ENCODE measurements around the gene RFX4. TPM values are rescaled to one million over a fixed set of nuclear protein-coding genes. Genes with fewer than 3 reads are reported as not detected.

The RFX4 gene
- total RNA-seq, 3 donors from 2014 or later = not detected

DNA sequence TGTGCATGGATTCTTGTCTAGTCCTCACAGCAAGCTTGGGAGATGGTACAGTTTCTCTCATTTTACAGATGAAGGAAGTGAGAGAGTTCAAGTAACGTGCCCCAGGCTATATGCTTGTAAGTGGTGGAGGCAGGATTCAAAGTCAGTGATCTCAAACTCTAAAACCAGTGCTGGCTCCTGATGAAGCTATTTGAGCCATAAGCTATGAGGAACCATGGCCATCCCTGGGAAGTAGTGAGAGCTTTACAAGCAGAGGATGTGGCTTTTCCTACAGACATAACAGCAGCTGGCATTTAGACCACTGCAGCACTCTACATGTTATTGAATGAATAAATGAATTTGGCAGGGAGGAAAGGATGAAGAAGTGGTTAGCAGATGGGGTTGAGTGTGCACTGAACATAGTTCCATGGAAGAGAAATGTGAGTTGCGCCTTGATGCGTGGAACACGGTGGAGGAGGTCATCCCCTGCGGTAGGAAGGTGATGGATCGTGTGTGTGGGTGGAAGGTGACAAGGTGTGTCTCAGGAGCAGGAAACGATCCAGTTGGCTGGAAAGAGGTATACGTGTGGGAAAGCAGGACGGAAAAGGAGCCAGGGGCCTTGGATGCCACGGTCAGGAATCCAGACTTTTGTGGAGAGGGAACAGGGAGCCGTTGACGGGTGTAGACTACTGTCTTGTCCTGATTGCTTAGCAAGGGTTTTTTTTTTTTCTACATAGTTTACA, 65.2 kb downstream of the RFX4 start:
- no peak for DNase-seq
- Mint-ChIP-seq H3K36me3 (ENCODE audit: insufficient read depth) (no peaks in the 10 kb centered on the region), H3K4me1 (ENCODE audit: low read depth) (no peaks in the 10 kb centered on the region), H3K4me3 (no peak overlapping the region), H3K9me3 (no peaks in the 10 kb centered on the region), H3K27me3 (ENCODE audit: low read depth) (peaks cover 6% of the 10 kb centered on the region)
- ATAC-seq = no peak

DNA sequence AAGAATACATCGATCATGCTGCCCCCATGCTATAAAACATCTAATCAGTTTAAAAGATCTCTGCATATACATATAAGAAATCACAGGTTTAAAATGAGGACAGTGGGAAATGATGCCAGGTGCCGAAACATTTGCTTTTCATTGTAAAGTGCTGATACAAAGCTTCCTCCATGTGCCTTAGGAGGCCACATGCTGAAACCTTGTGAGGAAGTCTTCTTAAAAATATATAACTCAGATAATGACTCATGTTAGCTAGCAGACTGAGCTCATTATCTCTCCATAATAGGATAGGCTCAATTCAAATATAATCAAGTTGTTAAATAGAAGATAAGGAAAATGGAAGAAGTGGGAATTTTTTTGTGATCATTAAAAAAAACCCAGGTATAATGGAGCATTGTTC, 65.9 kb downstream of the RFX4 start:
- Mint-ChIP-seq H3K27me3 (ENCODE audit: low read depth) (peaks cover 3% of the 10 kb centered on the region), H3K36me3 (ENCODE audit: insufficient read depth) (no peaks in the 10 kb centered on the region), H3K4me1 (ENCODE audit: low read depth) (no peaks in the 10 kb centered on the region), H3K9me3 (no peaks in the 10 kb centered on the region), H3K4me3 (no peak overlapping the region)
- DNase-seq = no peak
- no peak for ATAC-seq

DNA sequence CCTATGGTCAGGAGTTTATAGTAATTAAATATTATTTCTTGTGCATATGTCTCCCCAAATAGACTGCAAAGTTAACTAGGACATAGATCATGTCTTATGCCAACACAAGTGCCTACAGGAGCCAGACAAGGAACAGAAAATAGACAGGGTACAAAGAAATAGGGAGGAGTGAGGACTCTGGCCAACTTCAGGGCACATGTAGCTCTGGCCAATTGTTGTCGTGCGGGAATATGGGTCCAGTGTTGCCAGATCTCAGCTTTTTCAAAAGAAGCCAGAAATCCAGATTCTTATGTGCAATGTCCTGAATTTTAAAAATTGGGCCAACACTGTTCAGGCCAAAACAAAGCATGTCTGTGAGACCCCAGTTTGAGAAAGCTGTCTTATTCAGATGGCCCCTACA, 68.7 kb downstream of the RFX4 start:
- DNase-seq = no peak
- peaks cover 6% of the 10 kb centered on the region for H3K27me3 Mint-ChIP-seq (ENCODE audit: low read depth)
- H3K36me3 Mint-ChIP-seq (ENCODE audit: insufficient read depth) = no peaks in the 10 kb centered on the region
- no peaks in the 10 kb centered on the region for H3K4me1 Mint-ChIP-seq (ENCODE audit: low read depth)
- ATAC-seq = no peak
- H3K4me3 Mint-ChIP-seq = no peak overlapping the region
- H3K9me3 Mint-ChIP-seq = no peaks in the 10 kb centered on the region

- peaks cover 13% of the 10 kb centered on the region for H3K27me3 Mint-ChIP-seq (ENCODE audit: low read depth)
- H3K36me3 Mint-ChIP-seq (ENCODE audit: insufficient read depth) = no peaks in the 10 kb centered on the region
- ATAC-seq (no peak), DNase-seq (no peak)
- H3K4me1 Mint-ChIP-seq (ENCODE audit: low read depth) = no peaks in the 10 kb centered on the region
- H3K4me3 Mint-ChIP-seq = no peak overlapping the region
- no peaks in the 10 kb centered on the region for H3K9me3 Mint-ChIP-seq
These were observed 69.8 kb downstream of the RFX4 start for GRCh38 chr12:106652510-106653015.

- no peak for ATAC-seq
These were observed 72.8 kb downstream of the RFX4 start for GRCh38 chr12:106655577-106655976.

GRCh38 chr12:106657488-106657887, 74.7 kb downstream of the RFX4 start:
- H3K36me3 Mint-ChIP-seq (ENCODE audit: insufficient read depth) = no peaks in the 10 kb centered on the region
- ATAC-seq = no peak
- H3K9me3 Mint-ChIP-seq = peaks cover 14% of the 10 kb centered on the region
- no peak for DNase-seq
- H3K4me3 Mint-ChIP-seq = no peak overlapping the region
- H3K4me1 Mint-ChIP-seq (ENCODE audit: low read depth) = no peaks in the 10 kb centered on the region
- H3K27me3 Mint-ChIP-seq (ENCODE audit: low read depth) = peaks cover 16% of the 10 kb centered on the region

More at GRCh38 chr12:106655577-106655976, 72.8 kb downstream of the RFX4 start:
- no peaks in the 10 kb centered on the region for H3K4me1 Mint-ChIP-seq (ENCODE audit: low read depth)
- H3K27me3 Mint-ChIP-seq (ENCODE audit: low read depth) = peaks cover 16% of the 10 kb centered on the region
- H3K9me3 Mint-ChIP-seq = peaks cover 5% of the 10 kb centered on the region
- no peaks in the 10 kb centered on the region for H3K36me3 Mint-ChIP-seq (ENCODE audit: insufficient read depth)
- DNase-seq = no peak
- no peak overlapping the region for H3K4me3 Mint-ChIP-seq

- no peaks in the 10 kb centered on the region for H3K36me3 Mint-ChIP-seq (ENCODE audit: insufficient read depth)
These were observed 80.6 kb downstream of the RFX4 start for GRCh38 chr12:106663385-106663784.

GRCh38 chr12:106669216-106669615, 86.4 kb downstream of the RFX4 start:
- ATAC-seq (no peak), DNase-seq (no peak)
- Mint-ChIP-seq H3K4me1 (ENCODE audit: low read depth) (no peaks in the 10 kb centered on the region), H3K4me3 (no peak overlapping the region), H3K36me3 (ENCODE audit: insufficient read depth) (no peaks in the 10 kb centered on the region), H3K9me3 (peaks cover 9% of the 10 kb centered on the region), H3K27me3 (ENCODE audit: low read depth) (peaks cover 36% of the 10 kb centered on the region)

More at GRCh38 chr12:106663385-106663784, 80.6 kb downstream of the RFX4 start:
- ATAC-seq (no peak), DNase-seq (no peak)
- Mint-ChIP-seq H3K4me3 (no peak overlapping the region), H3K27me3 (ENCODE audit: low read depth) (peaks cover 4% of the 10 kb centered on the region), H3K9me3 (peaks cover 34% of the 10 kb centered on the region), H3K4me1 (ENCODE audit: low read depth) (no peaks in the 10 kb centered on the region)

DNA sequence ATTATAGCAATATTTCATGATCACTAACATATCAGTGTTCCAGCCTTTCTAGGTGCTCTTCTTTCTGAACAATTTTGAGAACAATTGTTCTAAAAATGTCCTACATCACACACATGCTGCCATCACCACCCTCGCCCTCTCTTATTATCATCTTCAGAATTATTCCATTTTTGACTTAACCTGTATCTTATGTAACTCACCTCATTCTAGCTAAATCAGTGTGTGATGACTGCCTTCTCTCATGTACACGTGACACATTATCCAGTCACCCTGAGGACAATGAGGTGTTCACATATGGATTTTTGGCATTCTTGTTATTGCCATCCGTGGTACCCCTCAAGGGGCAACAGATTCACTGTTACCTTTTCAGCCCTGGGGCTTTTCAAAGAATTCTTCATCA, 87.3 kb downstream of the RFX4 start:
- Mint-ChIP-seq H3K36me3 (ENCODE audit: insufficient read depth) (no peaks in the 10 kb centered on the region), H3K9me3 (no peaks in the 10 kb centered on the region), H3K27me3 (ENCODE audit: low read depth) (peaks cover 42% of the 10 kb centered on the region), H3K4me3 (no peak overlapping the region), H3K4me1 (ENCODE audit: low read depth) (no peaks in the 10 kb centered on the region)
- DNase-seq (no peak), ATAC-seq (no peak)

GRCh38 chr12:106671840-106672239, 89.0 kb downstream of the RFX4 start:
- no peak overlapping the region for H3K4me3 Mint-ChIP-seq
- DNase-seq = no peak
- peaks cover 48% of the 10 kb centered on the region for H3K27me3 Mint-ChIP-seq (ENCODE audit: low read depth)

DNA sequence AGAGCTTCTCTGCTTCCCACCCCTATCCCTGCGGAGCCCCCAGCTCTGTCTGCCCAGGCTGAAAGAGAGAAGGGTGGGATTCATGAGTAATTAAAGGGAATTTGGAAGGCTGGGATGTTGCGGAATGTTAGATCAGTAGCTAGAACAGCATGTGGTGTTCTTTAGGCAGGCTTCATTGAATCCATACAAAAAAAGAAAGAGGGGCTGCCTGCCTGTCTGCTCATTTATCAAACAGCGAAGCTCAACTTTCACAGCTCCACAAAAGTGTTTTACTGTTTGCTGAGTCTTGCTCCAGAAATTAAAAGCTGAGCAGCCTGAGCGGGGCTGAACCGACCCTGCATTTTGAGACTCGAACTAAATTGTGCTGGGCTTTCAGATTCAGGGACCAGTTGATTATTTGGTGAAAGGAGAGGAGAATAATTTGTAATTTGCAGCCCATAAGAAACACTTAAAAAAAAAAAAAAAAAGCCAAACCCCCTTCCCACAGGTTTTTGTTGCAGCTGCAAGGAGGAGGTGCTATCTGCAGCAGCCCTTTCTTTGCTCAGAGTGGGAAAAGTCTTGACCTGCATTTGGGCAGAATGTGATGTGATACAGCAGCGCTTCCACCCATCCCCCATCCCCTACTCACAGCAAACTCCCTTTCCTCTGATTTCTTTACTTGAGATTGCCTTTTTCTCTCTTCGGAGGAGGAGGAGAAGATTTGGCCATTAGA, 89.7 kb downstream of the RFX4 start:
- DNase-seq (no peak), ATAC-seq (no peak)
- no peaks in the 10 kb centered on the region for H3K9me3 Mint-ChIP-seq
- no peaks in the 10 kb centered on the region for H3K36me3 Mint-ChIP-seq (ENCODE audit: insufficient read depth)
- no peak overlapping the region for H3K4me3 Mint-ChIP-seq
- H3K4me1 Mint-ChIP-seq (ENCODE audit: low read depth) = no peaks in the 10 kb centered on the region
- H3K27me3 Mint-ChIP-seq (ENCODE audit: low read depth) = peaks cover 48% of the 10 kb centered on the region

More at GRCh38 chr12:106671840-106672239, 89.0 kb downstream of the RFX4 start:
- H3K9me3 Mint-ChIP-seq = no peaks in the 10 kb centered on the region
- H3K4me1 Mint-ChIP-seq (ENCODE audit: low read depth) = no peaks in the 10 kb centered on the region
- no peaks in the 10 kb centered on the region for H3K36me3 Mint-ChIP-seq (ENCODE audit: insufficient read depth)
- no peak for ATAC-seq

GRCh38 chr12:106673141-106673540, 90.3 kb downstream of the RFX4 start:
- DNase-seq = no peak
- Mint-ChIP-seq H3K4me1 (ENCODE audit: low read depth) (no peaks in the 10 kb centered on the region), H3K36me3 (ENCODE audit: insufficient read depth) (no peaks in the 10 kb centered on the region), H3K9me3 (no peaks in the 10 kb centered on the region), H3K27me3 (ENCODE audit: low read depth) (peaks cover 48% of the 10 kb centered on the region), H3K4me3 (no peak overlapping the region)
- ATAC-seq = no peak

DNA sequence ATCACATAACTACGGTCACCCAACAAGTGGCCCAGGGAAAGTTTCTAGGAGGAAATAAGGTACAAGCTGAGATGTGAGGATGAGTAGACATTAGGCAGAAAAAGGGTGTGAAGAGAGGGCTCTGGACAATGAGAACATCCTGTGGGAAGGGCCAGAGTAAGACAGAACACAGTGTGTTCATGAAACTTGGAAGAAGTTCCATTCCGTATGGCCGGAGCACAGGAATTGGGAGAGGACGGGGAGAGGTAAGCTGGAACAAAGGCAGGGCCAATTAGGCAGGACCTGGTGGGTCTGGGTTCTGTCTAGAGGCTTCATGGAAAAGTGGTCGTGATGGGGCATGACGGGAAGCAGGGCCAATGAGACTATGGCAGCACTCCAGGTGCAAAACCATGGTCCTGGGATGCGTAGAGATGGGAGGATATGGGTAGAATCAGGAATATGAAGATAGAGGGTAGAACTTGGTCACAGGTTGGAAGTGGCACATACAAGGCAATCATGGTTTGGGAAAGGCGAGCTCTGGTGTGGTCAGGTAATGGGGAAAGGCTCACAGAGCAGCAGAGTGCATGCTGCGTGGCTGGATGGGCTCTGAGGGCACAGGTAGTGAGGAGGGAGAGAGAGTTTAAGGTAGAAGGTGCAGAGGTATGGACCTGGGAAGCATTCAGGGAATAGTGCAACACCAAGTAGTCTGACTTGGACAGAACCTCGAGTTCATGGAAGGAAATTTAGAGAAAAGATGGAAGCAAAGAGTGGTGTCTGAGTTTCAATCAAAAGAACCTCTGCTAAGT, 93.0 kb downstream of the RFX4 start:
- DNase-seq (no peak), ATAC-seq (no peak)
- Mint-ChIP-seq H3K36me3 (ENCODE audit: insufficient read depth) (no peaks in the 10 kb centered on the region), H3K27me3 (ENCODE audit: low read depth) (peaks cover 35% of the 10 kb centered on the region), H3K9me3 (no peaks in the 10 kb centered on the region), H3K4me3 (no peak overlapping the region), H3K4me1 (ENCODE audit: low read depth) (no peaks in the 10 kb centered on the region)

DNA sequence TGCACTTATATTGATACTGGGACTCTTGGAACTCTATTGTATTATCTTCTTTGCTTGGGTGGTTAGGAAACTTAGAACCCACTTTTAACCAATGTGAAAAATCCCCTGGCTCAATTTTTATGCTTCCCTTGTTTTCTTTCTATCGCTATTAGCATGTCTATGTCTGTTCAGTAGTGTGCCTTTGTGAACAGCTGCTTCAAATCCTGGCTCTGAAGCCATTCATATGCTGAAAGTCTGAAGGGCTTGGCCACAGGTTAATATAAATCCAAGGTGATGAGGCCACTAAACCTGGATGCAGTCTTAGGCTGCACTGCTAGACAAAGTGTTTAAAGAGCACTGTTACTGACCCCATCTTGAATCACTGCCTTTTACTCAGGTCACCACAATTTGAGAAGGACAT, 96.8 kb downstream of the RFX4 start:
- Mint-ChIP-seq H3K27me3 (ENCODE audit: low read depth) (peaks cover 9% of the 10 kb centered on the region), H3K36me3 (ENCODE audit: insufficient read depth) (no peaks in the 10 kb centered on the region)
- no peak for ATAC-seq

More for the DNA sequence above, 96.8 kb downstream of the RFX4 start:
- Mint-ChIP-seq H3K4me1 (ENCODE audit: low read depth) (no peaks in the 10 kb centered on the region), H3K9me3 (no peaks in the 10 kb centered on the region), H3K4me3 (no peak overlapping the region)
- DNase-seq = no peak
